ENCODE measurements around the gene UQCRHL.

The UQCRHL gene

DNA sequence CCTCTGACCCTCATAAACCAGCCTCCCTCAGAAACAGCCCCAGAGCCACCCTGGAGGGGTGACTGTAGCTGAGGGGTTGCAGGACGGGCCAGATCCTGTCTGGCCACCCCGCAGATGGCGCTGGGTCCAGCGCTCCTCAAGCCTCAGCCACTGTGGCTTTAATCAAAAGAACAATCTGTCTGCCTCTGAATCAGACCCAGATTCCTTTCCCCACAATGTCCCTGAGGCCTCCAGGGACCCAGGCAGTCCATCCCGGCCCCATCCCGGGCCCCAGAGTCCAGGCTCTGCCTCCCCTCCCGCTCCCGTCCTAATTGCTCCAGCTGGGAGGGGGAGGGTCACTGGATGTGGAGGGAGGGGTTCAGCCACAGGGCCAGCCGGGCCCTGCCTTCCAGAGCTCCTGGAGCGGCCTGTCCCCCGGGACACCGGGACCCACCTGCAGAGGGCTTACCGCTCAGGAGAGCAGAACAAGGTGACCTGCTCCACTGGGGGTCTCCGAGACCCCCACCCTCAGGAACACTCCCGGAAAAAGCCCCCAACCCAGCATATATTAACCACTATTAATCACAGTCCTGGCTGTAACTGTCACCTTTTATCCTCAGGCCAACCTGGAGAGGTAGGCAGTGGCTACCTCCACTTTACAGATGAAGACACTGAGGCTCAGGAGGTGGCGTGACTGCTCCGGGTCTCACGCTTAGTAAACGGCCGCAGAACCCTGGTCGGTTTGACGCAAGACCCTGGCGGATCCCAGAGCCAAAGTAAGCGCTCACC is 49.7 kb downstream of the UQCRHL start:
- no peak for DNase-seq (ENCODE audit: low read depth)
